ENCODE results near the gene BTBD8.

BTBD8 gene

GRCh38 chr1:92085727-92086126 is 5.6 kb downstream of the BTBD8 start:
- DNase-seq (ENCODE audit: low read depth) = no peak
- no peak overlapping the region for H3K4me3 ChIP-seq (ENCODE audit: low read depth, low read length)

- H3K4me3 ChIP-seq (ENCODE audit: low read depth, low read length) = no peak overlapping the region
- peak; percentile 59 for DNase-seq (ENCODE audit: low read depth)
Observed at GRCh38 chr1:92087542-92087941, 7.4 kb downstream of the BTBD8 start.

- no peak overlapping the region for H3K4me3 ChIP-seq (ENCODE audit: low read depth, low read length)
- DNase-seq (ENCODE audit: low read depth) = no peak
Observed at GRCh38 chr1:92091625-92092024, 11.5 kb downstream of the BTBD8 start.

GRCh38 chr1:92094090-92094489 is 13.9 kb downstream of the BTBD8 start:
- no peak for DNase-seq (ENCODE audit: low read depth)
- H3K4me3 ChIP-seq (ENCODE audit: low read depth, low read length) = no peak overlapping the region

- no peak overlapping the region for H3K4me3 ChIP-seq (ENCODE audit: low read depth, low read length)
- DNase-seq (ENCODE audit: low read depth) = no peak
Observed at GRCh38 chr1:92094595-92094994, 14.4 kb downstream of the BTBD8 start.

GRCh38 chr1:92095874-92096273 is 15.7 kb downstream of the BTBD8 start:
- no peak for DNase-seq (ENCODE audit: low read depth)

GRCh38 chr1:92096317-92096716 is 16.2 kb downstream of the BTBD8 start:
- H3K4me3 ChIP-seq (ENCODE audit: low read depth, low read length) = no peak overlapping the region
- no peak for DNase-seq (ENCODE audit: low read depth)

More at GRCh38 chr1:92095874-92096273, 15.7 kb downstream of the BTBD8 start:
- H3K4me3 ChIP-seq (ENCODE audit: low read depth, low read length) = no peak overlapping the region

- no peak overlapping the region for H3K4me3 ChIP-seq (ENCODE audit: low read depth, low read length)
- no peak for DNase-seq (ENCODE audit: low read depth)
Observed at GRCh38 chr1:92105546-92106081, 25.5 kb downstream of the BTBD8 start.

GRCh38 chr1:92108631-92109030 is 28.5 kb downstream of the BTBD8 start:
- no peak for DNase-seq (ENCODE audit: low read depth)
- no peak overlapping the region for H3K4me3 ChIP-seq (ENCODE audit: low read depth, low read length)

GRCh38 chr1:92117526-92117925 is 37.4 kb downstream of the BTBD8 start:
- H3K4me3 ChIP-seq (ENCODE audit: low read depth, low read length) = no peak overlapping the region
- no peak for DNase-seq (ENCODE audit: low read depth)

- H3K4me3 ChIP-seq (ENCODE audit: low read depth, low read length) = no peak overlapping the region
- DNase-seq (ENCODE audit: low read depth) = no peak
Observed at GRCh38 chr1:92118826-92119225, 38.7 kb downstream of the BTBD8 start.

GRCh38 chr1:92123868-92124267 is 43.7 kb downstream of the BTBD8 start:
- H3K4me3 ChIP-seq (ENCODE audit: low read depth, low read length) = no peak overlapping the region
- DNase-seq (ENCODE audit: low read depth) = no peak

- DNase-seq (ENCODE audit: low read depth) = no peak
- no peak overlapping the region for H3K4me3 ChIP-seq (ENCODE audit: low read depth, low read length)
Observed at GRCh38 chr1:92125204-92125603, 45.1 kb downstream of the BTBD8 start.

GRCh38 chr1:92126088-92126487 is 45.9 kb downstream of the BTBD8 start:
- no peak for DNase-seq (ENCODE audit: low read depth)
- H3K4me3 ChIP-seq (ENCODE audit: low read depth, low read length) = no peak overlapping the region

- DNase-seq (ENCODE audit: low read depth) = no peak
- no peak overlapping the region for H3K4me3 ChIP-seq (ENCODE audit: low read depth, low read length)
Observed at GRCh38 chr1:92134331-92134730, 54.2 kb downstream of the BTBD8 start.

- DNase-seq (ENCODE audit: low read depth) = no peak
- no peak overlapping the region for H3K4me3 ChIP-seq (ENCODE audit: low read depth, low read length)
Observed at GRCh38 chr1:92136341-92136740, 56.2 kb downstream of the BTBD8 start.

GRCh38 chr1:92154934-92155333 is 74.8 kb downstream of the BTBD8 start:
- H3K4me3 ChIP-seq (ENCODE audit: low read depth, low read length) = no peak overlapping the region
- DNase-seq (ENCODE audit: low read depth) = no peak

GRCh38 chr1:92159593-92159992 is 79.4 kb downstream of the BTBD8 start:
- H3K4me3 ChIP-seq (ENCODE audit: low read depth, low read length) = no peak overlapping the region
- DNase-seq (ENCODE audit: low read depth) = no peak

- no peak for DNase-seq (ENCODE audit: low read depth)
- H3K4me3 ChIP-seq (ENCODE audit: low read depth, low read length) = no peak overlapping the region
Observed at GRCh38 chr1:92165389-92165788, 85.2 kb downstream of the BTBD8 start.

- H3K4me3 ChIP-seq (ENCODE audit: low read depth, low read length) = no peak overlapping the region
- no peak for DNase-seq (ENCODE audit: low read depth)
Observed at GRCh38 chr1:92167151-92167550, 87.0 kb downstream of the BTBD8 start.

GRCh38 chr1:92168657-92169056 is 88.5 kb downstream of the BTBD8 start:
- DNase-seq (ENCODE audit: low read depth) = no peak
- H3K4me3 ChIP-seq (ENCODE audit: low read depth, low read length) = no peak overlapping the region
